Esophagus squamous epithelium (tissue), 5 donors: ENCODE results near the gene RO60. TPM values are rescaled to one million over a fixed set of nuclear protein-coding genes. Genes with fewer than 3 reads are reported as not detected.

ENCODE experiments used
- DNase-seq: peaks from one replicate; lab custom pipeline; 2025; lab: John Stamatoyannopoulos, UW
- H3K27ac ChIP-seq, 4 donors: fragments of 200-600 bp; sonication (generic); one replicate each; pipeline ENCODE4 v1.5.1; 2016 to 2019; ENCODE audit warnings: mild to moderate bottlenecking in 1 of 4
- H3K27me3 ChIP-seq, 4 donors: fragments of 200-600 bp; sonication (generic); 1 replicate in 3 of 4; 2 replicates in 1 of 4; pipeline versions ENCODE4 v1.5.1 to v1.6.0; 2017 to 2021; ENCODE audit warnings: antibody characterized with exemption in 1 of 4
- H3K36me3 ChIP-seq, 3 donors: fragments of 200-600 bp; sonication (generic); one replicate each; pipeline ENCODE4 v1.5.1; 2016 to 2019
- H3K4me1 ChIP-seq, 3 donors: fragments of 200-600 bp; sonication (generic); one replicate each; pipeline ENCODE4 v1.5.1; 2017 to 2019
- H3K4me3 ChIP-seq, 4 donors: fragments of 200-600 bp; sonication (generic); 1 replicate in 3 of 4; 2 replicates in 1 of 4; pipeline ENCODE4 v1.5.1; 2016 to 2019; ENCODE audit warnings: mild to moderate bottlenecking in 2 of 4, moderate library complexity in 1 of 4
- H3K9me3 ChIP-seq, 3 donors: fragments of 200-600 bp; sonication (generic); one replicate each; pipeline ENCODE4 v1.5.1; 2016 to 2019
- CTCF ChIP-seq, 6 experiments: fragments of 450-650 bp in 4 of 6; fragments of 200-600 bp in 2 of 6; sonication (generic) in 2 of 6; IDR thresholded peaks; one replicate each; pipeline ENCODE4 v1.5.1; 2016 to 2019; ENCODE audit warnings: antibody characterized with exemption in 6 of 6, mild to moderate bottlenecking in 4 of 6, moderate library complexity in 4 of 6
- POLR2A ChIP-seq, 4 donors: fragments of 450-650 bp; IDR thresholded peaks; one replicate each; pipeline ENCODE4 v1.6.1; 2017; ENCODE audit warnings: antibody characterized with exemption in 4 of 4, mild to moderate bottlenecking in 4 of 4, moderate library complexity in 3 of 4
- WGBS, 2 donors: methylation state at CpG; one replicate each; pipeline ENCODE4 v1.1.5; 2018; 5-methylcytosine and 5-hydroxymethylcytosine counted together
- intact Hi-C: fragments of 100-400 bp; cut with DNase I; formaldehyde crosslinking; loops from one replicate; pipeline ENCODE4 v1.15.0; 2022
- small RNA-seq, 4 donors: library from RNA; depleted of rRNA; stranded (forward); fragments of <200 nt; gene quantifications; one replicate each; pipeline ENCODE3, GENCODE V24; 2016
- total RNA-seq, 4 donors: library from RNA; depleted of rRNA; stranded (reverse); fragments of >200 nt; gene quantifications; one replicate each; pipeline ENCODE4 v1.1.0, GENCODE V29; 2016
- donor health status: DM: yes; HTN: yes; CAD: no.

Gene RO60
- total RNA-seq, 4 donors from 2014 or later, result 29.2 to 91.0 (median 41.7) TPM

DNA sequence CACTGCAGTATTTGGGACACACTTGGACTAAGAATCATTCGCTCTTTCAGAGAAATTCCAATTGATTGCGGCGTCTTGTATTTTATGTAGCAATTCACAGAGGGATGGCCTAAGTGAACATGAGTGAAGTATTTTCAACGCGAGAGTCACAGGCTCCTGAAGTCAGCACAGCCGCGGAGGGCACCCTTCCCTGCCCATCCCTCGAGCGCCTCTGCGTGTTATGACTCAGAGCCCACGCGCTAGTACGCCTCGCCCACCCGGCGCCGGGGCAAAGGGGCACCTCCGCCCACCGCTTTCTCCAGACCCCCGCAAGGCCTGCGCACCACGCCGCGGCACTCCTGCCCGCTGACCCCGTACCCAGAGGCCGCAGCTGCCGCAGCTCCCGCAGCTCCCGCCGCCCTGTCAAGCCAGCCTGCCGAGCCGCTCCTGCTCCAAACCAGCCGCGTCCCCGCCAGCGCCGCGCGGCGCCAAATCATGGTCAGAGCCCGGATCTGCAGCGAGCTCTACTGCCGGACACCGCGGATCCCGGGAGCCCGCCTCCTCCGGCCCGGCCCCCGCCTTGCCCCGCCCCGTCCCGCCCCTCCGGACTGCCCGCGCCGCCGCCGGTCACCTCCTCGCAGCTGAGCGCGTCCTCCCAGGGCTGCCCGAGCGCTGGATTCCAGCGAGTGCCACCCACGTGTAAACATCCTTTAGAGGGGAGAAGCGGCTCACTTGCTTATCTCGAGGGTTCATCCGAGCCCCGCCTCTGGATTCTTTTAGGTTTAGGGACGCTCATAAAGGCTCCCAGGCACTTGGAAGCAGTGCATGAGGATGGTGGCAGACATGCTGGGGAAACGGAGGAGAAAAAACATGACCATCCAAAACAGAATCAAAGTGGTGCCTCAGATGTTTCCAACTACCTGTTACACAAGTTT lies 45.8 kb downstream of the RO60 start, which contains the start of gene GLRX2:
Gene GLRX2 (minus strand): TSS at position 508 of the 914 bp plus-strand sequence. CDS start 32 bp downstream, at position 476.
- 0 to 1% methylated on average over 3 to 31 of the region's 73 CpGs for WGBS, 2 donors
- Histone ChIP-seq H3K27me3 (no peaks in the 10 kb centered on the region), H3K4me3 (peak within 1 kb of the TSS; percentile 69 to 88 (median 80)), H3K27ac (peak within 1 kb of the TSS; percentile 89 to 98 (median 94)), H3K36me3 (peaks cover 0 to 8% (median 0%) of the 10 kb centered on the region in 3 donors), H3K4me1 (peaks cover 7 to 29% (median 8%) of the 10 kb centered on the region in 3 donors), H3K9me3 (no peaks in the 10 kb centered on the region)
- TF ChIP-seq POLR2A (IDR thresholded peaks at IDR 0.05) (peak in 3 of 4 donors; percentile 35 to 85 (median 78)), CTCF (IDR thresholded peaks at IDR 0.05) (peak in 1 of 6 experiments; percentile 11)
- no peak for DNase-seq
- intact Hi-C loops, result no loop called here

- WGBS, 2 donors, result 26 to 29% methylated on average over 4 of the region's 4 CpGs
- no peaks in the 10 kb centered on the region for H3K27me3 ChIP-seq
- H3K36me3 ChIP-seq, result peaks cover 0 to 2% (median 0%) of the 10 kb centered on the region in 3 donors
- peaks cover 7 to 29% (median 8%) of the 10 kb centered on the region in 3 donors for H3K4me1 ChIP-seq
- no peak for DNase-seq
- H3K27ac ChIP-seq, result peak overlapping the region; percentile 89 to 98 (median 94)
- intact Hi-C loops, result no loop called here
- TF ChIP-seq POLR2A (IDR thresholded peaks at IDR 0.05), result no peak
- no peak for TF ChIP-seq CTCF (IDR thresholded peaks at IDR 0.05)
- H3K9me3 ChIP-seq, result no peaks in the 10 kb centered on the region
- H3K4me3 ChIP-seq, result peak overlapping the region; percentile 69 to 88 (median 80)
Observed at GRCh38 chr1:193105821-193106177, 46.4 kb downstream of the RO60 start.

DNA sequence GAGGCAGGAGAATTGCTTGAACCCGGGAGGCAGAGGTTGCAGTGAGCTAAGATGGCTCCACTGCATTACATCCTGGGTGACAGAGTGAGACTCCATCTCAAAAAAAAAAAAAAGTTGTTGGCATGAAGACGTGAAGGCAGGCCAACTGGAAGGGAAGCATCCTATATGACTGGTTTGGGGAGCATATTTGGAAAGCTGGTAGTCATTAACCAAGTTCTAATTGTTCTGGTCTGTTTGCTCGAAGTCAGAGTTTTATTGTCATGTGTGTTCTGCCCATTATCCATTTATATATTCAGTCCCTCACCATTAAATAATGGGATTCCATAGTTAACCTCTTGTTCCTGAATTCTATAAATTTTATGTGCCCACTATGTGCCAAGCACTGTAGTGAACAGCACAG lies 49.1 kb downstream of the RO60 start:
- Histone ChIP-seq H3K36me3 (no peaks in the 10 kb centered on the region), H3K9me3 (no peaks in the 10 kb centered on the region), H3K4me1 (peaks cover 7 to 26% (median 10%) of the 10 kb centered on the region in 3 donors), H3K4me3 (no peak overlapping the region), H3K27me3 (no peaks in the 10 kb centered on the region), H3K27ac (no peak overlapping the region)
- DNase-seq, result no peak
- no peak for TF ChIP-seq CTCF (IDR thresholded peaks at IDR 0.05)
- TF ChIP-seq POLR2A (IDR thresholded peaks at IDR 0.05), result no peak
- intact Hi-C loops, result no loop called here
- WGBS, 2 donors, result 69 to 73% methylated on average over 3 of the region's 3 CpGs

Small RNA genes lying within 50 kb of the gene (small RNA-seq; reads per million reads assigned to genes)
- gene SCARNA18B, result 0 reads per million in 4 donors

Other genes starting within 250 kb of the RO60 start
- 10 to 100 TPM; 27.1 to 51.4 (median 37.6) TPM for gene UCHL5, start 252 bp upstream of the RO60 start, total RNA-seq
- gene GLRX2, start 45.8 kb downstream of the RO60 start, total RNA-seq, result 10 to 100 TPM in 2 of 4 donors, 1 to 10 TPM in 2; 2.3 to 19.9 (median 11.8) TPM
- gene CDC73, start 62.4 kb downstream of the RO60 start, total RNA-seq, result 10 to 100 TPM; 17.3 to 39.5 (median 26.6) TPM
- 1 to 10 TPM in 1 of 4 donors, under 1 TPM in 3; 0.08 to 1.5 (median 0.48) TPM for gene B3GALT2, start 127.0 kb downstream of the RO60 start, total RNA-seq